Esophagus squamous epithelium (tissue), 5 donors: ENCODE measurements around the gene TTC6. TPM values are rescaled to one million over a fixed set of nuclear protein-coding genes. Genes with fewer than 3 reads are reported as not detected.

Source experiments
- DNase-seq: peaks from one replicate; lab custom pipeline; 2025; lab: John Stamatoyannopoulos, UW
- H3K27ac ChIP-seq, 4 donors: fragments of 200-600 bp; sonication (generic); one replicate each; pipeline ENCODE4 v1.5.1; 2016 to 2019; ENCODE audit warnings: mild to moderate bottlenecking in 1 of 4
- H3K27me3 ChIP-seq, 4 donors: fragments of 200-600 bp; sonication (generic); 1 replicate in 3 of 4; 2 replicates in 1 of 4; pipeline versions ENCODE4 v1.5.1 to v1.6.0; 2017 to 2021; ENCODE audit warnings: antibody characterized with exemption in 1 of 4
- H3K36me3 ChIP-seq, 3 donors: fragments of 200-600 bp; sonication (generic); one replicate each; pipeline ENCODE4 v1.5.1; 2016 to 2019
- H3K4me1 ChIP-seq, 3 donors: fragments of 200-600 bp; sonication (generic); one replicate each; pipeline ENCODE4 v1.5.1; 2017 to 2019
- H3K4me3 ChIP-seq, 4 donors: fragments of 200-600 bp; sonication (generic); 1 replicate in 3 of 4; 2 replicates in 1 of 4; pipeline ENCODE4 v1.5.1; 2016 to 2019; ENCODE audit warnings: mild to moderate bottlenecking in 2 of 4, moderate library complexity in 1 of 4
- H3K9me3 ChIP-seq, 3 donors: fragments of 200-600 bp; sonication (generic); one replicate each; pipeline ENCODE4 v1.5.1; 2016 to 2019
- POLR2A ChIP-seq, 4 donors: fragments of 450-650 bp; IDR thresholded peaks; one replicate each; pipeline ENCODE4 v1.6.1; 2017; ENCODE audit warnings: antibody characterized with exemption in 4 of 4, mild to moderate bottlenecking in 4 of 4, moderate library complexity in 3 of 4
- WGBS, 2 donors: methylation state at CpG; one replicate each; pipeline ENCODE4 v1.1.5; 2018; 5-methylcytosine and 5-hydroxymethylcytosine counted together
- intact Hi-C: fragments of 100-400 bp; cut with DNase I; formaldehyde crosslinking; loops from one replicate; pipeline ENCODE4 v1.15.0; 2022
- total RNA-seq, 4 donors: library from RNA; depleted of rRNA; stranded (reverse); fragments of >200 nt; gene quantifications; one replicate each; pipeline ENCODE4 v1.1.0, GENCODE V29; 2016
- TF ChIP-seq, protein P1 (sequence below), 6 experiments: fragments of 450-650 bp in 4 of 6; fragments of 200-600 bp in 2 of 6; sonication (generic) in 2 of 6; IDR thresholded peaks; one replicate each; pipeline ENCODE4 v1.5.1; 2016 to 2019; ENCODE audit warnings: antibody characterized with exemption in 6 of 6, mild to moderate bottlenecking in 4 of 6, moderate library complexity in 4 of 6
- donor health status: DM: yes; HTN: yes; CAD: no.

TTC6 gene
- total RNA-seq, 4 donors from 2014 or later = 0.82 to 8.4 (median 3.5) TPM

DNA sequence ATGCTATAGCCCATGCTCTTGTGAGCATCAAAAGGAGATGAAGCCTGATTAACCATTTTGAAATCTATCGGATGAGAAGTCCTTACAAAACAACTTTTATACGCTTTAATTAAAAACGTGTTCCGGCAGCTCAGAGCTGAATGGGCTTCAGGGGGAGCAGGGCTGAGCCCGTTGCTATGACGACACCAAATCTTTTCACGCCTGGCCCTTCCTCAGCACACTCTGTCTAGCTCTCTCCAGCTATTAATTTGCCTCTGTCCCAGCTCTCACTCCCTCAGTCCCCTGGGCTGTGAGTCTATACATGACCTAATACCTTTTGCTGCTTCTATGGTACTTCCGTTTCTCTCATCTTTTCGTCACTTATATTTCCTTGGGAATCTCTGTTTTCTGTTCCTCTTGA lies 16.2 kb upstream of the TTC6 start:
- H3K27me3 ChIP-seq = peaks cover 0 to 32% (median under 1%) of the 10 kb centered on the region in 4 donors
- H3K4me3 ChIP-seq = no peak overlapping the region
- no peak for TF ChIP-seq POLR2A (IDR thresholded peaks at IDR 0.05)
- TF ChIP-seq, protein P1, sequence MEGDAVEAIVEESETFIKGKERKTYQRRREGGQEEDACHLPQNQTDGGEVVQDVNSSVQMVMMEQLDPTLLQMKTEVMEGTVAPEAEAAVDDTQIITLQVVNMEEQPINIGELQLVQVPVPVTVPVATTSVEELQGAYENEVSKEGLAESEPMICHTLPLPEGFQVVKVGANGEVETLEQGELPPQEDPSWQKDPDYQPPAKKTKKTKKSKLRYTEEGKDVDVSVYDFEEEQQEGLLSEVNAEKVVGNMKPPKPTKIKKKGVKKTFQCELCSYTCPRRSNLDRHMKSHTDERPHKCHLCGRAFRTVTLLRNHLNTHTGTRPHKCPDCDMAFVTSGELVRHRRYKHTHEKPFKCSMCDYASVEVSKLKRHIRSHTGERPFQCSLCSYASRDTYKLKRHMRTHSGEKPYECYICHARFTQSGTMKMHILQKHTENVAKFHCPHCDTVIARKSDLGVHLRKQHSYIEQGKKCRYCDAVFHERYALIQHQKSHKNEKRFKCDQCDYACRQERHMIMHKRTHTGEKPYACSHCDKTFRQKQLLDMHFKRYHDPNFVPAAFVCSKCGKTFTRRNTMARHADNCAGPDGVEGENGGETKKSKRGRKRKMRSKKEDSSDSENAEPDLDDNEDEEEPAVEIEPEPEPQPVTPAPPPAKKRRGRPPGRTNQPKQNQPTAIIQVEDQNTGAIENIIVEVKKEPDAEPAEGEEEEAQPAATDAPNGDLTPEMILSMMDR (IDR thresholded peaks at IDR 0.05) = no peak
- intact Hi-C loops = no loop called here
- H3K9me3 ChIP-seq = no peaks in the 10 kb centered on the region
- no peak for DNase-seq
- H3K4me1 ChIP-seq = peaks cover 0 to 21% (median 3%) of the 10 kb centered on the region in 3 donors
- H3K36me3 ChIP-seq = no peaks in the 10 kb centered on the region
- 25 to 33% methylated on average over 9 of the region's 9 CpGs for WGBS, 2 donors
- no peak overlapping the region for H3K27ac ChIP-seq

DNA sequence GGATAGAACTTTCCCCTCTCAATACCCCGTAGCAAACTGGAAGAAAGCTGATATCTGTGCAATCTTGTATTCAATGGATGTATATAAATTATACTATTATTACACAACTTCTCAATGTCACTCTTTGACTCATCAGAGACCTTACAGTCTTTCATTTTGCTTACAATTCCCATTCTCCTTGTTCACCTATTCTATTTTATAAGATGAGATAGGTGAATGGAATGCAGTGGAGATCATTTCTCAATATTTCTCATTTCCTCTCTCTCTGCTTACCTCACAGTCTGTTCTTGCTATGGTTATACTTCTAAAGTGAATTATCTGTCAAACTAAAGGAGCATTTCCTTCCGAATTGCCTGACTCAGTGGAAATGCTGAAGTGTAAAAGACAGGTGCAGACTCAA lies 15.3 kb upstream of the TTC6 start:
- no peak for TF ChIP-seq POLR2A (IDR thresholded peaks at IDR 0.05)
- TF ChIP-seq, protein P1 (IDR thresholded peaks at IDR 0.05) = no peak
- H3K27ac ChIP-seq = peak overlapping the region in 1 of 4 donors; percentile 38
- WGBS, 2 donors = 29 to 48% methylated on average over 2 of the region's 2 CpGs

DNA sequence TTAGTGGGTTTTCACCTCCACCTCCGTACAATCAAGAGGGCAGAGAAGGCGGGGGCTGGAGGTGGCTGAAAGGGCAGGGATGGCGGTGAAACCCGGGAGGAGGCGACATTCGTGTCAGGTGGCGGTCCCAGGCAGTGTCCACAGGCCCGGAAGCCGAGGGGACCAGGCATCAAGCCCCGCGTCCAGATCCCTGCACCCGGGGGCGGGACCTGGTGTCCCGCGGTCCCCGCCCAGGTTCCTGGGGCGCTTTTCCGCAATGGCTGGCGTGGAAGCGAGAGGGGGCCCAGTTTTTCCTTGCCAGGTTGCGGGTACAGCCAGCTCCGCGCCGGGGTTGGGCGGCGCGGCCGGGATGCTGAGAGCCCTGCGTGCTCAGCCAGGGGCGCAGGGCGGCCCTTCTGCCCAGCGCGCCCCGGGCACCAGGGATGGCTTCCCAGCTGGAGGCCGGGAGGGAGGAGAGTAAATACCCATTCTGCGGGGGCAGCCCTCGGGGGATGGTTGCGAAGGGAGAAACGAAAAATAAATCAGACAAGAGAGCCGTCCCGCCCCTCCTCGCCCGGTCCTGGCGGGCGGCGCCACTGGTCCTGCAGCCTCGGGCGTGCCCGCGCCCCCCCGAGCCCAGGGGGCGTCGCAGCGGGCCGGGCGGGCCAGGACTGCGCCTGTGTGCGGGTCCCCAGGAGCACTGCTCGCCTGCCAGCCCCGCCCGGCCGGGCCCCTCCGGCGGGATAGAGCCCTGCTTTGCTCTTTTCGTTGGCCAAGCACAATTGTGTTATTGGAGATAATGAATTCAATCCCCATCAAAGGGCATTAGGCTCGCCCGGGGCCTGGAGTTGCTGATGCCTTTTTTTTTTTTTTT lies 11.8 kb upstream of the TTC6 start:
- Histone ChIP-seq H3K4me3 (peak overlapping the region; percentile 41 to 57 (median 52)), H3K27me3 (peaks cover 0 to 69% (median 9%) of the 10 kb centered on the region in 4 donors), H3K36me3 (no peaks in the 10 kb centered on the region), H3K27ac (peak overlapping the region; percentile 88 to 95 (median 90)), H3K4me1 (peaks cover 0 to 62% (median 14%) of the 10 kb centered on the region in 3 donors), H3K9me3 (no peaks in the 10 kb centered on the region)
- TF ChIP-seq, protein P1 (IDR thresholded peaks at IDR 0.05) = no peak
- TF ChIP-seq POLR2A (IDR thresholded peaks at IDR 0.05) = no peak
- no peak for DNase-seq
- WGBS, 2 donors = 2 to 4% methylated on average over 9 to 26 of the region's 67 CpGs
- intact Hi-C loops = no loop called here

More for the DNA sequence above, 15.3 kb upstream of the TTC6 start:
- H3K4me1 ChIP-seq = peaks cover 0 to 30% (median 10%) of the 10 kb centered on the region in 3 donors
- DNase-seq = no peak
- no peak overlapping the region for H3K4me3 ChIP-seq
- intact Hi-C loops = no loop called here
- peaks cover 0 to 37% (median 7%) of the 10 kb centered on the region in 4 donors for H3K27me3 ChIP-seq
- no peaks in the 10 kb centered on the region for H3K36me3 ChIP-seq
- no peaks in the 10 kb centered on the region for H3K9me3 ChIP-seq

DNA sequence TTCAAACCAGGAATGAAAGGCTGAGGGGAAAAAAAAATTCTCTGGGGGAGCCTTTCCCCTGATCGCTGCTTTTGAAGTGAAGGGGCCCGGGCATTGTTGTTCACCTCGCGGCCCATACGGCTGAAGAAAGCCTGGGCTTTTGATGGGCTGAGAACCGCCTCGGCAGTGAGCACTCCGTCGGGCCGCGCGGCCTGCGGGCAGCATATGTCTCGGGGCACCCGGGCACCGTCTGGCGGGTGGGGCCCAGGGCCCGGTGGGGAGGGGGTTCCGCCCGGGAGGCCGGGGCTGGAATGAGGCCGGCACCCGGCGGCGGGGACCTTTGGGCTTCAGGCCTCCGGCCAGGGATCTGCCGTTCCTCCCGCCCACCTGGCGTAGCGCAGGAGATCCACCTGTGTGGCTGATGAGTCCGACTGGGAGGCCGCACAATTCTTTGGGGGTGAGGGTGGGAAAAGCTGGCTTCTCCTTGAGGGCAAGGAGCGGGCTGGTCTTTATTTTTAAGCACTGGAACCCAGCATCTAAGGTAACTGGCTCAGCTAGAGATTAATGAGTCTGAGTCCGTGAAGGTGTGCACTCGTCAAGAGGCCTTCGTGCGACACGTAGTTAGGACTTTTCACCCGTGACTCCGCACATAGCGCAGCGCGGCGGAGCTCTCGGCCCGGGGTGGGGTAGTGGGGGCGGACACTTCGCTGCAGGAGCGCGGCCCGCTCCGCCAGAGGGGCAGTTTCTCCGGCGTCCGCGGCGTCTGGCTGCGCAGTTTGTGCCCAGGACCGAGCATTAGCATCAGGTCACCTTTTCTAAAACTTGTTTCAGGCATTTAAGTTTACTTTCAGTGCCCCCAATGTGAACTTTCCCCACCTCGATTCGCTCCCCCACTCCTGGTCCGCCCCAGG lies 11.0 kb upstream of the TTC6 start:
- H3K4me3 ChIP-seq = peak overlapping the region; percentile 41 to 57 (median 52)
- DNase-seq = no peak
- 0 to 11% methylated on average over 3 to 23 of the region's 62 CpGs for WGBS, 2 donors
- H3K27me3 ChIP-seq = peaks cover 0 to 77% (median 9%) of the 10 kb centered on the region in 4 donors
- peaks cover 0 to 59% (median 14%) of the 10 kb centered on the region in 3 donors for H3K4me1 ChIP-seq
- intact Hi-C loops = no loop called here
- H3K9me3 ChIP-seq = no peaks in the 10 kb centered on the region
- peak overlapping the region; percentile 88 to 95 (median 90) for H3K27ac ChIP-seq
- no peaks in the 10 kb centered on the region for H3K36me3 ChIP-seq
- TF ChIP-seq POLR2A (IDR thresholded peaks at IDR 0.05) = no peak
- TF ChIP-seq, protein P1 (IDR thresholded peaks at IDR 0.05) = no peak
